Mesenteric fat pad (tissue), 1 donor: ENCODE results near the gene CEACAM16. TPM values are rescaled to one million over a fixed set of nuclear protein-coding genes. Genes with fewer than 3 reads are reported as not detected.
"Not testable (repeated sequence)": the region's sequence is repeated elsewhere in the genome, so short reads cannot be mapped to it uniquely, and the experiment has no call there.

Experiments used
- DNase-seq: peaks from one replicate; pipeline ENCODE4 v3.0.0-alpha.2; 2020; ENCODE audit warnings: low spot score
- total RNA-seq: library from RNA; stranded (reverse); fragmentation: NEBNext Ultra II Directional; extraction: Animal tissue kit (Norgen Biotek cat#: 25700); gene quantifications from one replicate; pipeline ENCODE4 v1.2.1, GENCODE V29; 2021
- donor health status: DM: yes; HTN: yes; CAD: no.

CEACAM16 gene
- total RNA-seq, 1 donor from 2014 or later, result not detected

GRCh38 chr19:44702551-44703176, 3.7 kb downstream of the CEACAM16 start:
- DNase-seq, result no peak

GRCh38 chr19:44703336-44704078, 4.6 kb downstream of the CEACAM16 start:
- no peak for DNase-seq

GRCh38 chr19:44704982-44705381, 6.0 kb downstream of the CEACAM16 start:
- no peak for DNase-seq

- DNase-seq, result no peak
These were observed 6.6 kb downstream of the CEACAM16 start for GRCh38 chr19:44705502-44706010.

GRCh38 chr19:44706506-44707236, 7.7 kb downstream of the CEACAM16 start:
- DNase-seq, result no peak

GRCh38 chr19:44707794-44708193, 8.8 kb downstream of the CEACAM16 start:
- DNase-seq, result no peak

GRCh38 chr19:44708940-44709339, 10.0 kb downstream of the CEACAM16 start:
- no peak for DNase-seq

GRCh38 chr19:44709434-44710266, 10.7 kb downstream of the CEACAM16 start:
- DNase-seq, result not testable (repeated sequence)

- no peak for DNase-seq
These were observed 11.5 kb downstream of the CEACAM16 start for GRCh38 chr19:44710483-44710882.

- DNase-seq, result no peak
These were observed 14.0 kb downstream of the CEACAM16 start for GRCh38 chr19:44712864-44713515.

- DNase-seq, result no peak
These were observed 15.7 kb downstream of the CEACAM16 start for GRCh38 chr19:44714597-44715169.

- no peak for DNase-seq
These were observed 18.7 kb downstream of the CEACAM16 start for GRCh38 chr19:44717603-44718002.

- no peak for DNase-seq
These were observed 19.7 kb downstream of the CEACAM16 start for GRCh38 chr19:44718441-44719261.

GRCh38 chr19:44719262-44719701, 20.3 kb downstream of the CEACAM16 start:
- no peak for DNase-seq

GRCh38 chr19:44720396-44720795, 21.4 kb downstream of the CEACAM16 start:
- not testable (repeated sequence) for DNase-seq

GRCh38 chr19:44720945-44721344, 22.0 kb downstream of the CEACAM16 start:
- no peak for DNase-seq

- DNase-seq, result not testable (repeated sequence)
These were observed 22.4 kb downstream of the CEACAM16 start for GRCh38 chr19:44721369-44721768.

- no peak for DNase-seq
These were observed 23.5 kb downstream of the CEACAM16 start for GRCh38 chr19:44722131-44723121.
